ENCODE results near the gene FGF1.

- no peak for TF ChIP-seq CTCF (conservative IDR thresholded peaks at IDR 0.05; ENCODE audit: low read length)
- TF ChIP-seq EZH2phosphoT487 (IDR thresholded peaks at IDR 0.05; ENCODE audit: borderline replicate concordance): no peak
These were observed 3.2 kb upstream of the FGF1 start for GRCh38 chr5:142689081-142689480.

All from Loucy (cell line).